ENCODE measurements around the gene APLP2.
"Not testable (repeated sequence)": the region's sequence is repeated elsewhere in the genome, so short reads cannot be mapped to it uniquely, and the experiment has no call there.

APLP2 gene

DNA sequence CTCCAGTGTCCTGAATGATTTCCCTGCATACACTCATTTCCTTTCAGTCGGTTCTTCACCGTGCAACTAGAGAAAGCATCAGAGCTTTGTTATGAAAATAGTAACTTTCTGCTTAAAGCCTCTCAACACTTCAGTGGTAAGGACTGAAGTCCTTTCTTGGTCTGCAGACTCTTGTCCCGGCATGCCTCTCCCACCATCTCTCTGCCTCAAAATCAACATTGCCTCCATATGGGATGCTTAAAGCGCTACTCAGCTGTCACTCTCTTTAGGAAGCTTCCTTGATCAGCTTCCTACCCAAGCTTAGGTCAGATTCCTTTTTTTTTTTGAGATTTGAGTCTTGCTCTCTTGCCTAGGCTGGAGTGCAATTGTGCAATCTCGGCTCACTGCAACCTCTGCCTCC is 36.7 kb downstream of the APLP2 start:
- in situ Hi-C loops (cut with HindIII; ENCODE audit: low pct_ligation_motif_present, low pct_unique_long_range_greater_than_20kb, low sequenced_read_pairs), result no loop called here
- no peak for DNase-seq

DNA sequence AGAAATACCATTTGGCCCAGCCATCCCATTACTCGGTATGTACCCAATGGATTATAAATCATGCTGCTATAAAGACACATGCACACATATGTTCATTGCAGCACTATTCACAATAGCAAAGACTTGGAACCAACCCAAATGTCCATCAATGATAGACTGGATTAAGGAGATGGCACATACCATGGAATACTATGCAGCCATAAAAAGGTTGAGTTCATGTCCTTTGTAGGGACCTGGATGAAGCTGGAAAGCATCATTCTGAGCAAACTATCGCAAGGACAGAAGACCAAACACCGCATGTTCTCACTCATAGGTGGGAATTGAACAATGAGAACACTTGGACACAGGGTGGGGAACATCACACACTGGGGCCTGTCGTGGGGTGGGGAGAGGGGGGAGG is 39.0 kb downstream of the APLP2 start:
- DNase-seq; in situ Hi-C loops (cut with HindIII; ENCODE audit: low pct_ligation_motif_present, low pct_unique_long_range_greater_than_20kb, low sequenced_read_pairs): not testable (repeated sequence)

DNA sequence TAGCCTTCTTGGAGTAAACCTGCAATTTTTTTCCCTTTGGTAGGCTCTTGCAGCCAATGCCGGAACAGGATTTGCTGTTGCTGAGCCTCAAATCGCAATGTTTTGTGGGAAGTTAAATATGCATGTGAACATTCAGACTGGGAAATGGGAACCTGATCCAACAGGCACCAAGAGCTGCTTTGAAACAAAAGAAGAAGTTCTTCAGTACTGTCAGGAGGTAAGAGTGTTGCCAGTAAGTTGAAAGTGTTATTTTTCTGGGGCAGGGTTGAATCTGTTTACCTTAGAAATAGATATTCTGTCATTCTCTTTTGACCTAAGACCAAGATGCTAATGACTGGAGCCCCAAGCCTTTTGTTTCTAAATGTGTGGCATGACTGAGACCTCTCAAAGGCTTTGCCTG is 39.7 kb downstream of the APLP2 start:
- DNase-seq, result no peak
- in situ Hi-C loops (cut with HindIII; ENCODE audit: low pct_ligation_motif_present, low pct_unique_long_range_greater_than_20kb, low sequenced_read_pairs), result no loop called here

DNA sequence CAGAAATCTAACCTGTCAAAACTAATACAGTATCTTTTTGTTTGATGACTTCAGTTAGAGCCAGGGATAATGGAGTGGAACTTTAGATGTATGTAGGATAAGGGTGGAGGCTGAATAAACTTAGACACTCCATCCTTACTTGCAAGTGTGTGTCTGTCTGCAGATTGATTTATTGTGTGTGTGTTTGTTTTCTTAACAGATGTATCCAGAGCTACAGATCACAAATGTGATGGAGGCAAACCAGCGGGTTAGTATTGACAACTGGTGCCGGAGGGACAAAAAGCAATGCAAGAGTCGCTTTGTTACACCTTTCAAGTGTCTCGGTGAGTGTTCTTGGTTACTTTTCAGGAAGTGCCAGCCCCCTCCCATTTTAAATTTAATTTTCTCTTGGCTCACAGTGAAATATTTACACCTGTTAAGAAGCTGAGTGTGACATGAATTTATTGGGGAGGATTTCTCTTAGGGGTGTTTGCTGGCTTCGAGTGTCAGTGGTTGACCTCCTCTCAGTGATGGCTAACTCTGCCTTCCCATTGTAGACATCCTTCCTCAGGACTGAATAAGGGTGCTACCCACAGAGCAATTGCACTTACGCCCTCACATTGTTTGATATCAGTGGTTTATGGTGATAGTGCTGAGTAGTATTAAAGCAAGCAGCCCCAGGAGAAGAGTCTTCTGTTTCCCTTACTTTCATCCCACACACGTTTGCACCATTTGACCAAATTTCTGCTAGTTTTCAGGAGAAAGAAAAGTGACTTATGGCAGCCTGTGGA is 40.8 kb downstream of the APLP2 start:
- no peak for DNase-seq
- in situ Hi-C loops (cut with HindIII; ENCODE audit: low pct_ligation_motif_present, low pct_unique_long_range_greater_than_20kb, low sequenced_read_pairs), result no loop called here

DNA sequence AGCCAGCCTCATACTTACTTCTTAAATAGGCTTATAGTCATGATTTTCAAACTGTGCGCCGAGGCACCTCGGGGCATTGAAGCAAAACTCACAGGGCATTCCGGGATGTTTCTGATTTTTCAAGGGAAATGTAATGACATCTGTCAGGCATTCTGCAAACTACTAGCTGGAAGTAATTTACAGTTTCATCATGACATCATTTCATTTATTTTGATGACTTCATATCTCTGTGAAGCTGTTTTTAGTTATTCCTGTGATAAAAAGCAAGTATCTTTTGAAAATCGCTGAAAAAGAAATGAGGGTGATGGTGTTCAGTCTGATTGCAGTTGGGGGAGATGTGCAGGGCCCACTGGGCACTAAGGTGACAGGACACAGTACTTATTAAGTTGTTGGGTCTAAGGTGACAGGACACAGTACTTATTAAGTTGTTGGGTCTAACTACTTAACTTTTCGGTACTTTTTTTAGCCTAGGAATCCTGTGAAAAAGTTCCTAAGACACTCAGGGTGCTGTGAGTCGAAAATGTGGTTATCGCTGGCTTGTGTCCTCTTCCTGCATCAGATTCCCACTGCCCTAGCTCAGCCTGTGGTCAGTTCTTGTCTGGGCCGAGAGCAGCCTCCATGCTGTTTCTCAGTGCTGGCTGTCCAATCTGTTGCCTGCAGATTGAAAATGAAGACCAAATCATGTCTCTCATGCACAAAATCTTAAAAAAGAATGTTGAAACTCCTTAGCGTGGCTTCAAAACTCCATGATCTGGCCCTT is 42.6 kb downstream of the APLP2 start:
- in situ Hi-C loops (cut with HindIII; ENCODE audit: low pct_ligation_motif_present, low pct_unique_long_range_greater_than_20kb, low sequenced_read_pairs), result no loop called here

DNA sequence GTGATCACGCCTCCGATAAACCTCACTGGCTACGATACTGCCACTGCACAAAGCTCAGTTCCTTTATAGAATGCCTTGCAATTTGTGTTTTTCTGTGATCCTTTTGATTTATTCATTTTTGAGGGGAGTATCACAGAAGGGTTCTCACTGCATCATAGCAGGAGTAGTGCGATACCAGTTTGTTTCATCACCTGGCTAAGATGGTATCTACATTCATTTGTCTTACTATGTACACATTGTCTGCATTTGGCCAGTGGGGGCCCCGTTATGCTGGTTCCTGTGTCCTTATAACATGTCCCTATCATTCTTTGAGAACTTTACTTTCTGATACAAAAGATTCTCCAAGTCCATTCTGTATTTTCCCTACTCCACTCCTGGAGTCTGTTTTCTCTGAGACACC is 44.6 kb downstream of the APLP2 start:
- DNase-seq, result no peak
- in situ Hi-C loops (cut with HindIII; ENCODE audit: low pct_ligation_motif_present, low pct_unique_long_range_greater_than_20kb, low sequenced_read_pairs), result no loop called here

More for the DNA sequence above, 42.6 kb downstream of the APLP2 start:
- no peak for DNase-seq

DNA sequence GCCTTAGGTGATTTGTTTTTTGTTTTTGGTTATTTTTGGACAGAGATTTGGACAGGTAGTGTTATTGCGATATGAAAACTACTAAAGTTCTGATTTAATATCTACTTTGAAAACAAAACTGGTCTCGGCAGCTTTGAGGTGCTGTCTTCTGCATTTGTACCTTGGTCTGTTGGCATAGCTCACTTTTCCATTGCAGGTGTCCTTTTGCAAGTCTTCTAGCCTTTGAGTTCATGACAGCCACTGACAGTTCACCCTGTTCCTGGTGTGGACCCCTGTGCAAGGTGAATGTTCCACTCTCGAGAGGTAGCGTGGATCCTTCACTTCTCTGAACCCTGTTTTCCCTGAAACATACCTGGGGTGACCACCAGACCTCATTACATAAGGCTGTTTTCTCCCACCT is 45.0 kb downstream of the APLP2 start:
- in situ Hi-C loops (cut with HindIII; ENCODE audit: low pct_ligation_motif_present, low pct_unique_long_range_greater_than_20kb, low sequenced_read_pairs), result no loop called here
- DNase-seq, result no peak

DNA sequence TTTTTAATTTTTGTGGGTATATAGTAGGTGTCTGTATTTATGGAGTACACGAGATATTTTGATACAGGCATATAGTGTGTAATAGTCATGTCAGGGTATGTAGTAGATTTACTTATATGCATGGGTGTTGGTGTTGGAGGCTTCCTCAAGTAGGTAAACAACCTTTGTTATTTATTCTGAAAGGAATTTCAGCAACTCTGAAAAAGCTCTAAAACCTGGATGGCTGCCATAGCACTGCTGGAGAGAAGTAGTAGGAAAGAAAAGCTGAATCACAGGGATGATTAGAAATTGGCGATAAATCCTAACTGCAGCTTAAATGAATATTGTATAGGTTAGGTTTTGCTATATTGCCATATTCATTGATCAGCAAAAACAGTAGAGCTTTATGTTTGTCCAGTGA is 45.5 kb downstream of the APLP2 start:
- DNase-seq, result no peak
- in situ Hi-C loops (cut with HindIII; ENCODE audit: low pct_ligation_motif_present, low pct_unique_long_range_greater_than_20kb, low sequenced_read_pairs), result no loop called here

DNA sequence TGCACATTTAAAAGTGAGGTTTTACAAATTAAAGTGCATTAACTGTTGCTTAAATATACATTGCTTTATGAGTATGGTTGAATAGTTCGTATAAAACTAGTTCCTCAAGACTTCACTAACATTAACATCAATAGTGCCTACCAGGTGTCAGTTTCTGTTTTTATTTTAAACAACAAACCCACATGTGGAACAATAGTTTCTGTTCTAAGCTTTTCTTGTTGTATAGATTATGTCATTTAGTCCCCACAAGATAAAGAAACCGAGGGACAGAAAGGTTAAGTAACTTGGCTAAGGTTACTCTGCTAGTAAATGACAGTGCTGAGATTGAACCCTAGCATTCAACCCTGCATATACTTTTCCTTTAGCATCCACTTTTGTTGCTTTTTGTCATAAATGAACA is 48.5 kb downstream of the APLP2 start:
- in situ Hi-C loops (cut with HindIII; ENCODE audit: low pct_ligation_motif_present, low pct_unique_long_range_greater_than_20kb, low sequenced_read_pairs), result no loop called here
- DNase-seq, result no peak

DNA sequence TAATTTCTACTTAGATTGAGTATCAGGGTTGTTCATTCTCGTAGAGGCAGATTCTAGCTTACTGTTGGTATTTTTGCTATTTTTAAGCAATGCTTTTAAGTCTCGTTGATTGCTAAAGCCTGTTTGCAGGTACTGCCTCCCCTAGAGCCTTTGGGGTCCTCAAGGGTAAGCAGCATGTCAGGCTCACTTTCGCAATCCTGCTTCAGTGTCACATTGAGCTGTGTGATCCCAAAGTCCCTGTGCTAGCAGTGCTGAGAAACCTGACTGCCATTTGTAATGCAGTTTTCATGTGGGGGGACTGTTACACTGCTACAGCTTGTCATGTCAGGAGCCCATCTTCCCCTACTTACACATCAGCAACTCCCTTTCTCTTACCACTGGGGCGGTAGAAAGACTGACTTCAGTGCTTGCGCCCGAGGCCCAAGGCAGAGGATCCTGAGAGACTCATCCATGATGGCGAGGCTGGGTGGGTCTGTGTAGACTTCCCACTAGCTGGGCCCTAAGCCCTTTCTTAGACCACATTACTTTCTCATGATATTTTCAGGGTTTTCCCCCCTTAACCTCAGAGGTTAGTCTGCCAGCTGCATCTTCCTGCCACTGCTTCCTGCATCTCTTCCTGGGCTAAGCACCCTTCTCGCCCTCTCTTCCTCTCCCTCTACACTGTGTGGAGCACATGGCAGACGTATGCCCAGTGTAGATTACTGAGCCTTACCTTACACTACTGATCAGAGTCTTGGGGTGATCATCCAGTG is 49.1 kb downstream of the APLP2 start:
- no peak for DNase-seq

DNA sequence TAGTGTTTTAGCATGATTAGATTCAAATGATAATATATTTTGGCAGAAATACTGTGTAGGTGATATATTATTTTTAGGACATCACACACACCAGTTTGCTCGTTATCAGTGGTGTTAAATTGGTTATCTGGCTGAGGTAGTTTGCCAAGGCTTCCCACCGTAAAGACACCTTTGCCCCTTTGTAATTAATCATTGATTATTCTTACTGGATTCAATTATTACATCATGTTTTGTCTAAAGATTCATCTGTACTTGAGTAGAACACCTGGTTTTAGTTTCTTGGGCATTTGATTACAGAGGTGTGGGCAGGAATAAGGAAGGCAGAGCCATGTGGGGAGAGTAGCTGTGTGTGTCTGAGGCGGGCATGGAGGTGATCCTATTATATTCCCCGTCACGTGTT is 50.4 kb downstream of the APLP2 start:
- in situ Hi-C loops (cut with HindIII; ENCODE audit: low pct_ligation_motif_present, low pct_unique_long_range_greater_than_20kb, low sequenced_read_pairs), result no loop called here
- DNase-seq, result no peak

More for the DNA sequence above, 49.1 kb downstream of the APLP2 start:
- in situ Hi-C loops (cut with HindIII; ENCODE audit: low pct_ligation_motif_present, low pct_unique_long_range_greater_than_20kb, low sequenced_read_pairs), result no loop called here

DNA sequence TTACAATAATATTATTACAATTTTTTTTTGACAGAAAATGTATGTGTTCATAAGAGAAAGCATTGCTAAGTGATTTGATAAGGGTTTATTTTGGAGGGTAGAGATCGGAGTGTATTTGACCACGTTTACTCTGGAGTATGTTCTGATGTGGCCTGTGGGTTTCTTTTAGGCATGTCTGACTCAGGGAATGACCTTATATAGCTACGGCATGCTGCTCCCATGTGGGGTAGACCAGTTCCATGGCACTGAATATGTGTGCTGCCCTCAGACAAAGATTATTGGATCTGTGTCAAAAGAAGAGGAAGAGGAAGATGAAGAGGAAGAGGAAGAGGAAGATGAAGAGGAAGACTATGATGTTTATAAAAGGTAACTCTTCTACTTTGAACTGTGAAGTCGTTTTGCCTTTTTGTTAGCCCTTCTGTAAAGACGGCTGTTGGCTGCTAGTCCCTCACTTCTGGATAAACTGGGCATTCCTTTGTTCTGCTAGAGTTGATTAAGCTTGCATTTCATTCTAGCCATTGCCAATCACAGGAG is 51.8 kb downstream of the APLP2 start:
- DNase-seq, result no peak
- in situ Hi-C loops (cut with HindIII; ENCODE audit: low pct_ligation_motif_present, low pct_unique_long_range_greater_than_20kb, low sequenced_read_pairs), result no loop called here

DNA sequence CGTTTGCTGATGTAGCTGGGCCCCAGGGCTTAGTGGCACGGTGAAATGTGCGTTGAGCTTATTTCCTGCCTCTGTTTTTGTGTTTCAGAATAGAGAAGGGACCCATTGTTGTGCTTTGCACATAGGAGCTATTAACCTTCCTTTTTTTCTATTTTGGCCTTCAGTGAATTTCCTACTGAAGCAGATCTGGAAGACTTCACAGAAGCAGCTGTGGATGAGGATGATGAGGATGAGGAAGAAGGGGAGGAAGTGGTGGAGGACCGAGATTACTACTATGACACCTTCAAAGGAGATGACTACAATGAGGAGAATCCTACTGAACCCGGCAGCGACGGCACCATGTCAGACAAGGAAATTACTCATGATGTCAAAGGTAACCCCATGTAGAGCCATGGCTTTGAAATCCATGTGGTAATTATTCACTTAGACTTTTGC is 52.5 kb downstream of the APLP2 start:
- no peak for DNase-seq
- in situ Hi-C loops (cut with HindIII; ENCODE audit: low pct_ligation_motif_present, low pct_unique_long_range_greater_than_20kb, low sequenced_read_pairs), result no loop called here

DNA sequence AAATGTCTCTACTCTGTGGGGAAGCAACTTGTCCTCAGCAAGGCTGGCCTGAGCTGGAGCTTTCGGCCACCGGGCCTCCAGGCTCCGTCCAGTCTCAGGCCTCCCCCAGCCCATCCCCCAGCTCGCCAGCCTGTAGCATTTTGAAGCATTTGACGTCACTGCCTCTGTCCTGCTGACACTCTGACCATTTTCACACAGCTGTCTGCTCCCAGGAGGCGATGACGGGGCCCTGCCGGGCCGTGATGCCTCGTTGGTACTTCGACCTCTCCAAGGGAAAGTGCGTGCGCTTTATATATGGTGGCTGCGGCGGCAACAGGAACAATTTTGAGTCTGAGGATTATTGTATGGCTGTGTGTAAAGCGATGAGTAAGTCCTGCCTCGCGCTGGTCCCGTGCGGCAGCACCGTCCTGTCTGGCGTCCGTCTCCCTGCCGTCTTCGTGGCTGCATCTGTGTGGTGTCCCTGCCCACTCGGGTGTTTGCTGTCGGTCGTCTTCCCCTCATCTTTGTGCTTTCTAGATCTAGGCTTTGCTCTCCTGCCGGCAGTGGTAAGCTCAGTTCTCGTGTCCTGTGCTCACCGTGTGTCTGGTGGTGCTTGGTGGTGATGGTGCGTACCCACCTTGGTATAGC is 53.8 kb downstream of the APLP2 start:
- in situ Hi-C loops (cut with HindIII; ENCODE audit: low pct_ligation_motif_present, low pct_unique_long_range_greater_than_20kb, low sequenced_read_pairs), result no loop called here
- no peak for DNase-seq

DNA sequence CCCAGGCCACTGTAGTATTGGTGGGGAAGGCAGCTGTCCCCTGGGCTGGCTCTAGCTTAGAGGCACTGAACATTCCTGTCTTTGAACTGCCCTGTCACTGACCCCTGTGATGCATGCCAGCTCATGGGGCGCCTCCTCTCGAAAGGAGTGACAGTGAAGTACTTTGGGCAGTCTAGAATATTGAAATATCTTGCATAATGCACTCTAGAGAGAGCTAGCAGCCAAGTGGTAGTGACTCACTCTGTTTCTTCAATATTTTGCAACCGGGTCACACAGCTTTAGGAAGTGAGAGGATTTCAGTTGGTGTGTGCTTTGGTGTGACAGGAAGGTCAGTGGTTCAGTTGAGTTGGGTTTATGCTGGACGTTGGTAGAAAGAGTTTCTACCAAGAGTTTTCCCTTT is 54.4 kb downstream of the APLP2 start:
- peak; percentile 72 for DNase-seq
- in situ Hi-C loops (cut with HindIII; ENCODE audit: low pct_ligation_motif_present, low pct_unique_long_range_greater_than_20kb, low sequenced_read_pairs), result no loop called here

DNA sequence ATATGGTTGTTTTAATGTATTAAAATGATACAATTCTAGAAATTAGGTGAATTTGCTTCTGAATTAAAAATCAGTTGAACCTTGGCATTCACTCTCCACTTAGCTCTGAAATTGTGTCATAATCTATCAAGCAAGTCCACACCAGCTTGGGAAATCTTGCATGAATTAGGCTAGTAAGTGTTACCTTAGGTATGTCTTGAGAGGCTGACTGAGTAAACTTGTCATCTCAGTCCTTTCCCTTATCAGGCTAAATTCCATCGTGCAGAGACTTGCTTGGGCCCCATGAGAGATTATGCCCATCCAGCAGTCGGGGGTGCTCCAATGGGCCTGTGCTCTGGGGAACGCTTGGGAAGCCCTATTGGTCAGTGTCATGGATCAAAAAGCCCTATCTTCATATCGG is 55.9 kb downstream of the APLP2 start:
- in situ Hi-C loops (cut with HindIII; ENCODE audit: low pct_ligation_motif_present, low pct_unique_long_range_greater_than_20kb, low sequenced_read_pairs), result loop anchor here (25.0 kb wide), 1 partner anchor 188 kb away; no protein-coding TSS in a partner anchor

DNA sequence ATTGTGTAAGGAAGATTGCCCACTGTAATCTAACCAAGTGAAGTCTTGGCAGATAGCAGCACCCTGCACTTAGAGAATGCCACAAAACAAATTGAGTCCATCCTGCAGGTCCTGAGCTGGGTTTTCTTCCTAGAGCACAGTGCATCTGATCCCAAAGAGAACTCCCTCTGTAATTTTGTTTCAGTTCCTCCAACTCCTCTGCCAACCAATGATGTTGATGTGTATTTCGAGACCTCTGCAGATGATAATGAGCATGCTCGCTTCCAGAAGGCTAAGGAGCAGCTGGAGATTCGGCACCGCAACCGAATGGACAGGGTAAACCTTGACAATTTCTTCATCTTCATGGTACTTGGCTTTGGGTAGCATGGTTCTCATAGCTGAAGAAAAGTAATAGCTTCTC is 56.8 kb downstream of the APLP2 start:
- DNase-seq, result no peak
- in situ Hi-C loops (cut with HindIII; ENCODE audit: low pct_ligation_motif_present, low pct_unique_long_range_greater_than_20kb, low sequenced_read_pairs), result loop anchor here (25.0 kb wide), 1 partner anchor 189 kb away; no protein-coding TSS in a partner anchor

More for the DNA sequence above, 55.9 kb downstream of the APLP2 start:
- no peak for DNase-seq

DNA sequence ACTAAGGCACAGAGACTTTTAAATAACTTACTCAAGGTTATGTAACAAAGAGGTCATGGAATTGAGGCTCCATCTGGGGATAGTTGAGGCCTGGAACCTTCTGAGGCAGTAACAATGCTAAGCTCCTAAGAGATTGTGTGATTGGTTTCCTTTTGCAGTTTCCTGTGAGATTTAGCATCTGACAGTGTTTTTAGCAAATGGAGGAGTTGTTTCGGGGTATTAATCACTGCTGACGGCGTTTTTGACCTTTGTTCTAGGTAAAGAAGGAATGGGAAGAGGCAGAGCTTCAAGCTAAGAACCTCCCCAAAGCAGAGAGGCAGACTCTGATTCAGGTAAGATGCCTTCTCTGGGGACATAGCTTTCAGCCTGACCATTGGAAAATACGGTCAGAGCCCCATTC is 57.8 kb downstream of the APLP2 start:
- in situ Hi-C loops (cut with HindIII; ENCODE audit: low pct_ligation_motif_present, low pct_unique_long_range_greater_than_20kb, low sequenced_read_pairs), result loop anchor here (25.0 kb wide), 1 partner anchor 190 kb away; no protein-coding TSS in a partner anchor
- no peak for DNase-seq

Measured in ACHN (cell line).